Measurements from ENCODE around the gene LHX4. TPM values are rescaled to one million over a fixed set of nuclear protein-coding genes. Genes with fewer than 3 reads are reported as not detected.

LHX4 gene
- 4.6 TPM for polyA plus RNA-seq (ENCODE audit: insufficient read length)
- long read RNA-seq, donor 1, partial matches to known transcripts: 90 of 90 reads
- long read RNA-seq, donor 1, other reads (novel, unspliced or antisense): 0 of 90 reads
- long read RNA-seq, donor 2, partial matches to known transcripts: 23 of 51 reads
- long read RNA-seq, donor 2, other reads (novel, unspliced or antisense): 28 of 51 reads
- long read RNA-seq, donor 3: 0 reads
- long read RNA-seq, donor 4, partial matches to known transcripts: 7 of 14 reads
- long read RNA-seq, donor 4, other reads (novel, unspliced or antisense): 7 of 14 reads
- long read RNA-seq, donor 5, partial matches to known transcripts: 7 of 7 reads
- long read RNA-seq, donor 5, other reads (novel, unspliced or antisense): 0 of 7 reads
- long read RNA-seq, donor 6: 0 reads
- long read RNA-seq, donor 7, partial matches to known transcripts: 94 of 94 reads
- long read RNA-seq, donor 7, other reads (novel, unspliced or antisense): 0 of 94 reads
- long read RNA-seq, donor 8: 0 reads

GRCh38 chr1:180229483-180230415 lies at the start of gene LHX4:
Gene LHX4, plus strand, starts transcription at chr1:180230264. Its CDS starts 266 bp downstream, at chr1:180230530.
- DNase-seq: no peak

- no peak for DNase-seq
Observed at GRCh38 chr1:180181048-180181447, 49.0 kb upstream of the LHX4 start.

GRCh38 chr1:180181996-180182642 lies 47.9 kb upstream of the LHX4 start:
- DNase-seq: no peak

GRCh38 chr1:180182643-180183311 lies 47.3 kb upstream of the LHX4 start:
- DNase-seq: no peak

- DNase-seq: no peak
Observed at GRCh38 chr1:180183426-180183825, 46.6 kb upstream of the LHX4 start.

GRCh38 chr1:180184041-180184440 lies 46.0 kb upstream of the LHX4 start:
- no peak for DNase-seq

- DNase-seq: no peak
Observed at GRCh38 chr1:180185281-180185680, 44.8 kb upstream of the LHX4 start.

GRCh38 chr1:180185971-180186645 lies 44.0 kb upstream of the LHX4 start:
- DNase-seq: no peak

- no peak for DNase-seq
Observed at GRCh38 chr1:180186831-180187230, 43.2 kb upstream of the LHX4 start.

GRCh38 chr1:180187626-180188025 lies 42.4 kb upstream of the LHX4 start:
- no peak for DNase-seq

GRCh38 chr1:180188091-180188506 lies 42.0 kb upstream of the LHX4 start:
- DNase-seq: peak; percentile 66

GRCh38 chr1:180188684-180189175 lies 41.3 kb upstream of the LHX4 start:
- DNase-seq: no peak

- DNase-seq: no peak
Observed at GRCh38 chr1:180190091-180190490, 40.0 kb upstream of the LHX4 start.

- DNase-seq: no peak
Observed at GRCh38 chr1:180192172-180192571, 37.9 kb upstream of the LHX4 start.

- no peak for DNase-seq
Observed at GRCh38 chr1:180193141-180194047, 36.7 kb upstream of the LHX4 start.

GRCh38 chr1:180194048-180194425 lies 36.0 kb upstream of the LHX4 start:
- DNase-seq: no peak

GRCh38 chr1:180194546-180195207 lies 35.4 kb upstream of the LHX4 start:
- no peak for DNase-seq

- DNase-seq: no peak
Observed at GRCh38 chr1:180195401-180195800, 34.7 kb upstream of the LHX4 start.

- DNase-seq: no peak
Observed at GRCh38 chr1:180195916-180196315, 34.1 kb upstream of the LHX4 start.
